ENCODE results near the gene MEGF10.
"Not testable (repeated sequence)": the region's sequence is repeated elsewhere in the genome, so short reads cannot be mapped to it uniquely, and the experiment has no call there.

MEGF10 gene

DNA sequence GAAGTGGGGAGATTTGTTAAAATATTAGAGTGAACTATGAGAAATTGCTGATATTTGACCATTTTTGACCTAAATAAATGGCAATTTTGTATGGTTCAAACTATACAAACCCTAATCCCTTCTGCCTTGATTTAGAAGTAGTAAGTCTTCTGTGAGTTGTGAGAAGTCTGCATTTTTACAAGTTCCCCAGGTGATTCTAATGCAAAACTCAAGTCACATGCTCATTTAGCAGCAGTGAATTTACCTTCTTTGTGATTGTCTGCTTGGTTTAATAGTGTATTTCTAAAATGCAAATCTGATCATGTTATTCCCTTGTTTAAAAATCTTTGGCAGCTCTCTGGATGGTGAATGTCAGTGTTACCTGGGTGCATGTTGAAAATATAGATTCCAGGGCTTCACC, 2.8 kb downstream of the MEGF10 start:
- H3K4me3 ChIP-seq (ENCODE audit: low read depth, low read length): no peak overlapping the region
- no peak for TF ChIP-seq CTCF (IDR thresholded peaks at IDR 0.05; ENCODE audit: borderline replicate concordance, insufficient read depth, low read depth, low read length)

GRCh38 chr5:127294829-127295228, 4.2 kb downstream of the MEGF10 start:
- no peak overlapping the region for H3K4me3 ChIP-seq (ENCODE audit: low read depth, low read length)
- TF ChIP-seq CTCF (IDR thresholded peaks at IDR 0.05; ENCODE audit: borderline replicate concordance, insufficient read depth, low read depth, low read length): no peak

DNA sequence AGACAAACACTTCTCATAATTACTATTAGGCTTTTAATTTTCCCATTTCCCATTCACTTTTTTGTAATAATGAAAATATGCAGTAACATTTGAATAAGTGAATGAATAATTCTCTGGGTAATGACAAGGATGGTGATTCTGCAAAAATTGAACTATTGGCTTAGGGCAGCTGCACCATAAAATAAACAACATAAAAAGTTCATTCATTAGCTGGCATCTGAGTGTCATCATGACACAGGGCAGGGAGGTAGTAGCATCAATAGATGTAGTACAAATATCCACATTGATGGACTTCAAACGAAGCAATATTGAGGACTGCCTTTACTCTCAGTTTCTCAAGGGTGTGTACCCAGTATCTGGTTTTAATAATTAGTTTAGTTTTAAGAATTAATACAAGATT, 4.9 kb downstream of the MEGF10 start:
- no peak overlapping the region for H3K4me3 ChIP-seq (ENCODE audit: low read depth, low read length)
- no peak for TF ChIP-seq CTCF (IDR thresholded peaks at IDR 0.05; ENCODE audit: borderline replicate concordance, insufficient read depth, low read depth, low read length)

GRCh38 chr5:127296321-127296720, 5.7 kb downstream of the MEGF10 start:
- no peak for TF ChIP-seq CTCF (IDR thresholded peaks at IDR 0.05; ENCODE audit: borderline replicate concordance, insufficient read depth, low read depth, low read length)

GRCh38 chr5:127296894-127297293, 6.3 kb downstream of the MEGF10 start:
- H3K4me3 ChIP-seq (ENCODE audit: low read depth, low read length): not testable (repeated sequence)

More at GRCh38 chr5:127296321-127296720, 5.7 kb downstream of the MEGF10 start:
- no peak overlapping the region for H3K4me3 ChIP-seq (ENCODE audit: low read depth, low read length)

DNA sequence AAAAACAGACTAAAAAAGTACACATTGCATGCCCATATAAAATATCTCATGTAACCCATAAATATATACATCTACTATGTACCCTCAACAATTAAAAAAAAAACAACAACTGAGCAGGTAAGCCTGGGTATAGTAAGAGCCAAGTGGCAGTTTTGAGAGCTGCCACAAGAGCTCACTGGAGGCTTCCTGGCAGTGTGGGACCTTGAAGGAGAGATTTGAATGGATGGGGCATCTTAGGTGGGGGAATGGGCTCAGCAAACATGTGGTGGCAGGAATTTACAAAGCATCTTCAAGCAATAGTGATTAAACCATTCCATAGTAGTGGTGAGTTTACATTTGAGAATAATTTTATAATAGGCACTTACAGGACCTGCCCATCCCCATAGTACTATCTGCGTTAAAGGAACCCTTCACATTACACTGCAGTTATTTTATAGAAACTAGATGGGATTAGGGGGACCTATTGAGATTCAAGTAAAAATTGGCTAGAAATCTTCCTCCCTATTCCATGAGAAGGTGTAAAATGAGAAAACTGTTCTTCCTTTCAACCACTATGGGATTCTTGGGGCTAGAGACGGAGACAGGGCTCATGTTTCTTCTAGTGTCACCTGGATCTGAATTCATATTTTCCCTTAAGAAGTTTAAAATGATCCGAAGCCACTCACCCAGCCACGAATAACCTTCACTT, 6.9 kb downstream of the MEGF10 start:
- TF ChIP-seq CTCF (IDR thresholded peaks at IDR 0.05; ENCODE audit: borderline replicate concordance, insufficient read depth, low read depth, low read length): no peak
- H3K4me3 ChIP-seq (ENCODE audit: low read depth, low read length): no peak overlapping the region

DNA sequence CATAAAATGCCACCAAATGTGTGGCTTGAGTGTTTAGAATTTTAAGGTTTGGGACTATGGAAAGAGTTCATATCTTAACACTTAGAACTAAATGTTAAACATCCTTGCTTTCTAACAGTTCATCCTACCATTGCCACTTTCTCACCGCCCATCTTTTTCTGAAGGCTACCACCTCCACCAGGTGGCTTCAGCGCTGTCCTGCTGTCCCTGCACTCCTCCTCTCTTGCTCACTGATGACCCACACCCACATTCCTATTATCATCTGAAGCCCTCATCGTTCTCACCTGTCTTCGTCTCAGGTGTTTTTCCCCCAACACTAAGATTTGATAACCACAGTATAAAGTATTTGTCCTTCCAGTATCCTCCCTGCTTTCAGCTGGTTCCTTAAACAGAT, 7.4 kb downstream of the MEGF10 start:
- TF ChIP-seq CTCF (IDR thresholded peaks at IDR 0.05; ENCODE audit: borderline replicate concordance, insufficient read depth, low read depth, low read length): no peak
- no peak overlapping the region for H3K4me3 ChIP-seq (ENCODE audit: low read depth, low read length)

Data from GM12875 (cell line).